ENCODE results near the gene ARTN. TPM values are rescaled to one million over a fixed set of nuclear protein-coding genes. Genes with fewer than 3 reads are reported as not detected.

Gene ARTN
- total RNA-seq, 2 donors from 2014 or later: 1.3 to 12.5 TPM

- Histone ChIP-seq H3K4me3 (no peak overlapping the region), H3K4me1 (peaks cover 39% of the 10 kb centered on the region), H3K9me3 (no peaks in the 10 kb centered on the region), H3K36me3 (replicated peaks in 1 of 2; ENCODE audit: insufficient read depth in 1 of 2, low read depth in 2 of 2) (no peaks in the 10 kb centered on the region), H3K27ac (no peak overlapping the region), H3K27me3 (no peaks in the 10 kb centered on the region)
- TF ChIP-seq POLR2A (IDR thresholded peaks at IDR 0.05) (no peak), CTCF (IDR thresholded peaks at IDR 0.05) (no peak)
- ATAC-seq (no peak), DNase-seq (no peak)
- intact Hi-C loops (cut with DNase I): no loop called here
- 83% methylated on average over 13 of the region's 13 CpGs; no CpG with 5 or more reads in 1 of the 2 donors for WGBS, 2 donors
Observed at GRCh38 chr1:43949678-43950077, 16.1 kb downstream of the ARTN start.

- ATAC-seq: no peak
- TF ChIP-seq POLR2A (IDR thresholded peaks at IDR 0.05) (no peak), CTCF (IDR thresholded peaks at IDR 0.05) (no peak)
- Histone ChIP-seq H3K9me3 (no peaks in the 10 kb centered on the region), H3K27me3 (no peaks in the 10 kb centered on the region), H3K4me1 (peaks cover 23% of the 10 kb centered on the region), H3K4me3 (no peak overlapping the region), H3K27ac (no peak overlapping the region), H3K36me3 (replicated peaks in 1 of 2; ENCODE audit: insufficient read depth in 1 of 2, low read depth in 2 of 2) (no peaks in the 10 kb centered on the region)
- intact Hi-C loops (cut with DNase I): no loop called here
- WGBS, 2 donors: 87% methylated on average over 4 of the region's 4 CpGs
- DNase-seq: no peak
Observed at GRCh38 chr1:43951021-43951985, 17.7 kb downstream of the ARTN start.

- Histone ChIP-seq H3K4me1 (peaks cover 14% of the 10 kb centered on the region), H3K9me3 (no peaks in the 10 kb centered on the region), H3K27ac (no peak overlapping the region), H3K36me3 (replicated peaks in 1 of 2; ENCODE audit: insufficient read depth in 1 of 2, low read depth in 2 of 2) (no peaks in the 10 kb centered on the region), H3K27me3 (no peaks in the 10 kb centered on the region), H3K4me3 (no peak overlapping the region)
- intact Hi-C loops (cut with DNase I): no loop called here
- peak in 1 of 4 donors; percentile 24 for DNase-seq
- 75 to 83% methylated on average over 8 of the region's 8 CpGs for WGBS, 2 donors
- TF ChIP-seq POLR2A (IDR thresholded peaks at IDR 0.05) (no peak), CTCF (IDR thresholded peaks at IDR 0.05) (no peak)
- ATAC-seq: no peak
Observed at GRCh38 chr1:43952731-43953346, 19.2 kb downstream of the ARTN start.

GRCh38 chr1:43953361-43953760, 19.8 kb downstream of the ARTN start:
- no peak overlapping the region for H3K4me3 ChIP-seq
- intact Hi-C loops (cut with DNase I): no loop called here
- WGBS, 2 donors: 67 to 84% methylated on average over 3 of the region's 3 CpGs

More at GRCh38 chr1:43953361-43953760, 19.8 kb downstream of the ARTN start:
- peaks cover 9% of the 10 kb centered on the region for H3K4me1 ChIP-seq
- H3K36me3 ChIP-seq (replicated peaks in 1 of 2; ENCODE audit: insufficient read depth in 1 of 2, low read depth in 2 of 2): no peaks in the 10 kb centered on the region
- H3K27ac ChIP-seq: no peak overlapping the region
- H3K27me3 ChIP-seq: no peaks in the 10 kb centered on the region
- TF ChIP-seq CTCF (IDR thresholded peaks at IDR 0.05): no peak
- TF ChIP-seq POLR2A (IDR thresholded peaks at IDR 0.05): no peak
- no peak for DNase-seq
- H3K9me3 ChIP-seq: no peaks in the 10 kb centered on the region
- no peak for ATAC-seq
